ENCODE measurements around the gene LRRN3. TPM values are rescaled to one million over a fixed set of nuclear protein-coding genes. Genes with fewer than 3 reads are reported as not detected.

LRRN3 gene
- total and polyA plus RNA-seq, 2 of the 4 experiments (the other 2 are of a cell fraction), result 6.9 to 15.2 TPM

DNA sequence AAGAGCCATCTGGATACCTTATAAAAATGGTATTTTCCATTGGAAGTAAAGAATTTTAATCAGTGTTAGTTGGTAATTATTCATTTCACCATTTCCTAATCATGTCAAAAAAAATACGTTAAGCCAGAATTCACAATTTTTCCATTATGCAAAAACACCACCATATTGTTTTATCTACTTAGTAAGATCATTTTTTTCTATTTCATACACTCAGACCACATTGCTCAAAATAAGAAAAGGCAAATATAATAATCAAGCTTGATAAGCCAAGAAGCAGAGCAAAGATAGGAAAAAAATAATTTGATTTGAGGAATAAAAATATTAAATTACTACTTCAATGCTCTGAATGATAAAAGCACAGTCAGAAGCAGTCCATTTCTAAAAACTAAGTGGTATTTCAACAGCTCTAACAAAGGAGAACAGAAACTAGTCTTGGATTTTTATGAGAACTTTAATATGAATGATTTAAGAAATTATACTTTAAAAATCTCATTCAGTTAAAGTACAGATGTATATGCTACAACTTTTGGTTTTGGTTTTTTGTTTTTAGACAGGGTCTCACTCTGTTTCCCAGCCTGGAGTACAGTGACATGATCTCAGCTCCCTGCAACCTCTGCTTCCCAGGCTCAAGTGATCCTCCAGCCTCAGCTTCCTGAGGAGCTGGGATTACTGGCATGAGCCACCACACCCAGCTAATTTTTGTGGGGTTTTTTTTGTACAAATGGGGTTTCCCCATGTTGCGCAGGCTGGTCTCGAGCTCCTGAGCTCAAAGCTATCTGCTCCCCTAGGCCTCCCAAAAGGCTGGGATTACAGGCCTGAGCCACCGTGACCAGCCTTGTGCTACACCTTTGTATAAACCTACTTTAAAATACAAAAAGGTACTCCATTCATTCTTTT, 46.6 kb downstream of the LRRN3 start:
- Histone ChIP-seq H3K27me3 (ENCODE audit: control insufficient read depth, insufficient read depth, low read length) (no peaks in the 10 kb centered on the region), H2AK5ac (ENCODE audit: low read depth, low read length) (no peak overlapping the region), H3K23ac (ENCODE audit: low read depth, low read length) (no peak overlapping the region), H2BK120ac (ENCODE audit: low read depth, low read length) (peak overlapping the region; percentile 66), H3K4ac (ENCODE audit: low read depth, low read length) (peak overlapping the region; percentile 44), H4K91ac (ENCODE audit: insufficient read depth, low read depth, low read length) (peak overlapping the region; percentile 31; the same call in 1 of the 2 replicates), H3K9me1 (ENCODE audit: insufficient read depth, low read length) (no peaks in the 10 kb centered on the region), H3K79me1 (ENCODE audit: low read depth in 1 of 2, low read length in 2 of 2) (no peaks in the 10 kb centered on the region; a peak in 1 of 4 replicates), H3K4me3 (ENCODE audit: insufficient read depth, low read depth, low read length) (no peak overlapping the region), H2AK9ac (replicated peaks; ENCODE audit: low read depth, low read length, poor library complexity) (no peak overlapping the region), H3K36me3 (ENCODE audit: control insufficient read depth, insufficient read depth, low read length) (no peaks in the 10 kb centered on the region), H3K18ac (ENCODE audit: low read depth, low read length) (no peak overlapping the region; the same call in 1 of the 2 replicates), H2BK5ac (ENCODE audit: low read depth, low read length, poor library complexity, severe bottlenecking) (peak overlapping the region; percentile 55), H4K5ac (ENCODE audit: low read depth, low read length) (peak overlapping the region; percentile 26; the same call in 1 of the 2 replicates), H2BK20ac (ENCODE audit: low read depth, low read length) (peak overlapping the region; percentile 42; the same call in 1 of the 2 replicates), H3K9me3 (ENCODE audit: control insufficient read depth, insufficient read depth, low read length) (no peaks in the 10 kb centered on the region), H3K4me1 (ENCODE audit: control insufficient read depth, insufficient read depth, low read length) (peaks cover 2% of the 10 kb centered on the region), H3K27ac (ENCODE audit: insufficient read depth, low read length) (peak overlapping the region; percentile 19; the same call in 1 of the 2 replicates), H2AFZ (replicated peaks; ENCODE audit: low read length, poor library complexity) (no peak overlapping the region), H3K4me2 (ENCODE audit: low read depth, low read length) (0 out of 2 replicates have a peak overlapping the region, but pooled peaks have one; percentile 3), H3K14ac (replicated peaks; ENCODE audit: low read depth, low read length) (no peak overlapping the region), H3K9ac (ENCODE audit: low read depth, low read length) (no peak overlapping the region), H4K20me1 (ENCODE audit: insufficient read depth, low read length) (no peaks in the 10 kb centered on the region), H4K8ac (ENCODE audit: low read depth in 2 of 2, low read length in 2 of 2) (peak overlapping the region; percentile 19 to 68; a peak in 3 of 4 replicates), H2BK15ac (ENCODE audit: low read depth, low read length) (no peak overlapping the region; the same call in 2 of the 3 replicates), H3K56ac (ENCODE audit: extremely low read depth, insufficient read depth, low read length) (no peak overlapping the region)
- ATAC-seq (ENCODE audit: low read depth), result peak; percentile 68
- POLR2A ChIA-PET (ENCODE audit: unreplicated experiment), result no interaction called here
- CTCF ChIA-PET, result no interaction called here
- BruUV-seq (replicated peaks), result no TSS peak
- TF ChIP-seq CEBPB (IDR thresholded peaks at IDR 0.05; ENCODE audit: low read depth, low read length), result peak; percentile 60
- no peak for TF ChIP-seq MAFK (IDR thresholded peaks at IDR 0.05; ENCODE audit: low read depth, low read length)
- no peak for TF ChIP-seq BHLHE40 (IDR thresholded peaks at IDR 0.05; ENCODE audit: low read depth, low read length)
- no peak for TF ChIP-seq POLR2A (IDR thresholded peaks at IDR 0.05; ENCODE audit: low read depth, low read length)
- no peak for TF ChIP-seq RFX5 (IDR thresholded peaks at IDR 0.05; ENCODE audit: low read depth, low read length)
- TF ChIP-seq, protein P1, sequence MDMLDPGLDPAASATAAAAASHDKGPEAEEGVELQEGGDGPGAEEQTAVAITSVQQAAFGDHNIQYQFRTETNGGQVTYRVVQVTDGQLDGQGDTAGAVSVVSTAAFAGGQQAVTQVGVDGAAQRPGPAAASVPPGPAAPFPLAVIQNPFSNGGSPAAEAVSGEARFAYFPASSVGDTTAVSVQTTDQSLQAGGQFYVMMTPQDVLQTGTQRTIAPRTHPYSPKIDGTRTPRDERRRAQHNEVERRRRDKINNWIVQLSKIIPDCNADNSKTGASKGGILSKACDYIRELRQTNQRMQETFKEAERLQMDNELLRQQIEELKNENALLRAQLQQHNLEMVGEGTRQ (IDR thresholded peaks at IDR 0.05; ENCODE audit: low read depth, low read length), result no peak
- TF ChIP-seq FOS (IDR thresholded peaks at IDR 0.05; ENCODE audit: low read depth, low read length), result no peak
- TF ChIP-seq, protein P2, sequence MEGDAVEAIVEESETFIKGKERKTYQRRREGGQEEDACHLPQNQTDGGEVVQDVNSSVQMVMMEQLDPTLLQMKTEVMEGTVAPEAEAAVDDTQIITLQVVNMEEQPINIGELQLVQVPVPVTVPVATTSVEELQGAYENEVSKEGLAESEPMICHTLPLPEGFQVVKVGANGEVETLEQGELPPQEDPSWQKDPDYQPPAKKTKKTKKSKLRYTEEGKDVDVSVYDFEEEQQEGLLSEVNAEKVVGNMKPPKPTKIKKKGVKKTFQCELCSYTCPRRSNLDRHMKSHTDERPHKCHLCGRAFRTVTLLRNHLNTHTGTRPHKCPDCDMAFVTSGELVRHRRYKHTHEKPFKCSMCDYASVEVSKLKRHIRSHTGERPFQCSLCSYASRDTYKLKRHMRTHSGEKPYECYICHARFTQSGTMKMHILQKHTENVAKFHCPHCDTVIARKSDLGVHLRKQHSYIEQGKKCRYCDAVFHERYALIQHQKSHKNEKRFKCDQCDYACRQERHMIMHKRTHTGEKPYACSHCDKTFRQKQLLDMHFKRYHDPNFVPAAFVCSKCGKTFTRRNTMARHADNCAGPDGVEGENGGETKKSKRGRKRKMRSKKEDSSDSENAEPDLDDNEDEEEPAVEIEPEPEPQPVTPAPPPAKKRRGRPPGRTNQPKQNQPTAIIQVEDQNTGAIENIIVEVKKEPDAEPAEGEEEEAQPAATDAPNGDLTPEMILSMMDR (conservative IDR thresholded peaks at IDR 0.05; ENCODE audit: low read depth, low read length), result no peak
- no peak for TF ChIP-seq MXI1 (IDR thresholded peaks at IDR 0.05; ENCODE audit: borderline replicate concordance, low read depth, low read length)
- dilution Hi-C loops (cut with HindIII; ENCODE audit: low sequenced_read_pairs, unreplicated experiment), result no loop called here
- in situ Hi-C loops (cut with MboI; ENCODE audit: low sequenced_read_pairs), result no loop called here
- peak; percentile 54 for DNase-seq
- no CpG with 5 or more reads among the region's 4 CpGs for WGBS, 2 experiments (ENCODE audit: extremely low coverage in 2 of 2, insufficient read length in 1 of 2)
- intact Hi-C loops (cut with micrococcal nuclease), result no loop called here
